ENCODE data around the gene PREX1. TPM values are rescaled to one million over a fixed set of nuclear protein-coding genes. Genes with fewer than 3 reads are reported as not detected.
A peak's percentile ranks its signal among the peaks of the same experiment; 100 is the strongest.

The PREX1 gene
- total RNA-seq, 1 donor from 2014 or later: 235 TPM

DNA sequence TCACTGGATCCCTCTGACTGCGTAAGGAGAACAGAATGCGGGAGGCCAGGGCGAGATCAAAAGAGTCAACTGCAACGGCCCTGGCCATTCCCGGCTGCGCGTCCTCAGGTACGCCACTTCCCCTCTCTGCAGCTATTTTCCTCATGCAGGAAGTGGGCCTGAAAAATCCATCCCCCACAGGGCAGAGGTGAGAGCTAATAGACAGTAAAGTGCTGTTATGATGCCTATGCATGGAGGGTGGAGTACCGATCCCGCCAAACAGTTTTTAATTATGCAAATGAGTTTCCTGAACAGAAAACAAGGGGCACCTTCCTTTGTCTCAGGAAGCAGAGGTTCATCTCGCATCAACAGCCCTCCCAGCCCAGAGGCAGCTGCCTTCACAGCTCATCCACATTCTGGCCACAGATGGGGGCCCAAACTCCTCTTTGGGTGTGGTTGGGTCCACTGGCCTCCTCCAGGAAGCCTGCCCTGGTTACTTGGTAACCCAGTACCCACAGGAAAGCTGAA is 9.3 kb downstream of the PREX1 start:
- no peaks in the 10 kb centered on the region for H3K27me3 Mint-ChIP-seq (ENCODE audit: unreplicated experiment)
- H3K4me1 Mint-ChIP-seq (ENCODE audit: low read depth, unreplicated experiment): peaks cover 31% of the 10 kb centered on the region
- DNase-seq: no peak
- H3K4me3 Mint-ChIP-seq (ENCODE audit: unreplicated experiment): peak overlapping the region; percentile 5
- no peaks in the 10 kb centered on the region for H3K36me3 Mint-ChIP-seq (ENCODE audit: unreplicated experiment)
- no peaks in the 10 kb centered on the region for H3K9me3 Mint-ChIP-seq (ENCODE audit: unreplicated experiment)
- peak overlapping the region; percentile 52 for H3K27ac Mint-ChIP-seq (ENCODE audit: unreplicated experiment)
- TF ChIP-seq CTCF (IDR thresholded peaks at IDR 0.05; ENCODE audit: partially characterized antibody, unreplicated experiment): no peak

GRCh38 chr20:48818031-48818370 is 9.8 kb downstream of the PREX1 start:
- Mint-ChIP-seq H3K36me3 (ENCODE audit: unreplicated experiment) (no peaks in the 10 kb centered on the region), H3K27ac (ENCODE audit: unreplicated experiment) (no peak overlapping the region), H3K4me1 (ENCODE audit: low read depth, unreplicated experiment) (peaks cover 29% of the 10 kb centered on the region), H3K4me3 (ENCODE audit: unreplicated experiment) (peak overlapping the region; percentile 5), H3K9me3 (ENCODE audit: unreplicated experiment) (no peaks in the 10 kb centered on the region), H3K27me3 (ENCODE audit: unreplicated experiment) (no peaks in the 10 kb centered on the region)
- no peak for TF ChIP-seq CTCF (IDR thresholded peaks at IDR 0.05; ENCODE audit: partially characterized antibody, unreplicated experiment)
- no peak for DNase-seq

- no peaks in the 10 kb centered on the region for H3K36me3 Mint-ChIP-seq (ENCODE audit: unreplicated experiment)
- no peak overlapping the region for H3K27ac Mint-ChIP-seq (ENCODE audit: unreplicated experiment)
- H3K27me3 Mint-ChIP-seq (ENCODE audit: unreplicated experiment): no peaks in the 10 kb centered on the region
- H3K4me1 Mint-ChIP-seq (ENCODE audit: low read depth, unreplicated experiment): peaks cover 29% of the 10 kb centered on the region
- H3K9me3 Mint-ChIP-seq (ENCODE audit: unreplicated experiment): no peaks in the 10 kb centered on the region
- no peak for DNase-seq
- no peak for TF ChIP-seq CTCF (IDR thresholded peaks at IDR 0.05; ENCODE audit: partially characterized antibody, unreplicated experiment)
- H3K4me3 Mint-ChIP-seq (ENCODE audit: unreplicated experiment): no peak overlapping the region
Observed at GRCh38 chr20:48817367-48818030, 10.3 kb downstream of the PREX1 start.

- Mint-ChIP-seq H3K4me3 (ENCODE audit: unreplicated experiment) (no peak overlapping the region), H3K36me3 (ENCODE audit: unreplicated experiment) (no peaks in the 10 kb centered on the region), H3K27me3 (ENCODE audit: unreplicated experiment) (no peaks in the 10 kb centered on the region), H3K27ac (ENCODE audit: unreplicated experiment) (no peak overlapping the region), H3K4me1 (ENCODE audit: low read depth, unreplicated experiment) (peaks cover 26% of the 10 kb centered on the region), H3K9me3 (ENCODE audit: unreplicated experiment) (no peaks in the 10 kb centered on the region)
- no peak for TF ChIP-seq CTCF (IDR thresholded peaks at IDR 0.05; ENCODE audit: partially characterized antibody, unreplicated experiment)
- DNase-seq: no peak
Observed at GRCh38 chr20:48816282-48817205, 11.3 kb downstream of the PREX1 start.

DNA sequence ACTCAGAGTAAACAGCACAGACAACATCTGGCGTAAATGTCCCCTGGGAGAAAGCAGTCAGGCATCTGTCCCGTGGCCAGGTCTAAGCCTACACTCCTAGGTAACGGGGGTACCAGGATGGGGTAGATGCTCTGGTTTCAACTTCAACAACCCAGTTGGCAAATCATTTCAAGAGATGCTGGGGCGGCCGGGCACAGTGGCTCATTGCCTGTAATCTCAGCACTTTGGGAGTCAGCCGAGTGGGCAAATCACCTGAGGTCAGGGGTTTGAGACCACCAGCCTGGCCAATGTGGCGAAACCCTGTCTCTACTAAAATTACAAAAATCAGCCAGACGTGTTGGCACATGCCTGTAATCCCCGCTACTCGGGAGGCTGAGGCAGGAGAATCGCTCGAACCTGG is 12.3 kb downstream of the PREX1 start:
- no peak for TF ChIP-seq CTCF (IDR thresholded peaks at IDR 0.05; ENCODE audit: partially characterized antibody, unreplicated experiment)
- Mint-ChIP-seq H3K4me1 (ENCODE audit: low read depth, unreplicated experiment) (peaks cover 30% of the 10 kb centered on the region), H3K27ac (ENCODE audit: unreplicated experiment) (peak overlapping the region; percentile 11), H3K4me3 (ENCODE audit: unreplicated experiment) (no peak overlapping the region), H3K27me3 (ENCODE audit: unreplicated experiment) (no peaks in the 10 kb centered on the region), H3K9me3 (ENCODE audit: unreplicated experiment) (no peaks in the 10 kb centered on the region), H3K36me3 (ENCODE audit: unreplicated experiment) (no peaks in the 10 kb centered on the region)
- no peak for DNase-seq
